MM.1S (cell line): Measurements from ENCODE around the gene SRCIN1.

Source experiments
- EZH2 ChIP-seq: fragments of 300-600 bp; sonication (generic); optimal IDR thresholded peaks from 2 replicates; pipeline ENCODE3; 2017; ENCODE audit warnings: low read depth, mild to moderate bottlenecking, antibody characterized with exemption, low read length, mixed read lengths
- EZH2phosphoT487 ChIP-seq: fragments of 300-600 bp; sonication (generic); IDR thresholded peaks from 2 replicates; pipeline ENCODE4 v1.6.1; 2018; ENCODE audit warnings: antibody characterized with exemption, low read length
- TF ChIP-seq, protein P1 (sequence below): fragments of 300-600 bp; sonication (generic); IDR thresholded peaks from 2 replicates; pipeline ENCODE4 v1.5.1; 2016; ENCODE audit warnings: antibody characterized with exemption, low read length, mixed read lengths

GRCh38 chr17:38507436-38507835 lies 98.3 kb downstream of the SRCIN1 start:
- TF ChIP-seq EZH2 (no peak), EZH2phosphoT487 (no peak)
- TF ChIP-seq, protein P1, sequence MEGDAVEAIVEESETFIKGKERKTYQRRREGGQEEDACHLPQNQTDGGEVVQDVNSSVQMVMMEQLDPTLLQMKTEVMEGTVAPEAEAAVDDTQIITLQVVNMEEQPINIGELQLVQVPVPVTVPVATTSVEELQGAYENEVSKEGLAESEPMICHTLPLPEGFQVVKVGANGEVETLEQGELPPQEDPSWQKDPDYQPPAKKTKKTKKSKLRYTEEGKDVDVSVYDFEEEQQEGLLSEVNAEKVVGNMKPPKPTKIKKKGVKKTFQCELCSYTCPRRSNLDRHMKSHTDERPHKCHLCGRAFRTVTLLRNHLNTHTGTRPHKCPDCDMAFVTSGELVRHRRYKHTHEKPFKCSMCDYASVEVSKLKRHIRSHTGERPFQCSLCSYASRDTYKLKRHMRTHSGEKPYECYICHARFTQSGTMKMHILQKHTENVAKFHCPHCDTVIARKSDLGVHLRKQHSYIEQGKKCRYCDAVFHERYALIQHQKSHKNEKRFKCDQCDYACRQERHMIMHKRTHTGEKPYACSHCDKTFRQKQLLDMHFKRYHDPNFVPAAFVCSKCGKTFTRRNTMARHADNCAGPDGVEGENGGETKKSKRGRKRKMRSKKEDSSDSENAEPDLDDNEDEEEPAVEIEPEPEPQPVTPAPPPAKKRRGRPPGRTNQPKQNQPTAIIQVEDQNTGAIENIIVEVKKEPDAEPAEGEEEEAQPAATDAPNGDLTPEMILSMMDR = no peak
